HepG2 (cell line): ENCODE data around the gene DNAJC30. TPM values are rescaled to one million over a fixed set of nuclear protein-coding genes. Genes with fewer than 3 reads are reported as not detected.

Experiments used
- MAX ChIP-seq: IDR thresholded peaks from 2 replicates; pipeline ENCODE4 v1.6.1; 2012; ENCODE audit warnings: inconsistent platforms
- NFAT5 ChIP-seq: sonication (generic); formaldehyde crosslinking; IDR thresholded peaks from 2 replicates; pipeline ENCODE4 v1.4.0; 2020; ENCODE audit warnings: missing genetic modification reagents
- RAD21 ChIP-seq: fragments of 450-650 bp; formaldehyde crosslinking; IDR thresholded peaks from 2 replicates; pipeline ENCODE4 v1.5.0; 2020; ENCODE audit warnings: mild to moderate bottlenecking
- UBTF ChIP-seq: sonication (generic); formaldehyde crosslinking; IDR thresholded peaks from 2 replicates; pipeline ENCODE4 v1.4.0; 2020; ENCODE audit warnings: mild to moderate bottlenecking, missing genetic modification reagents
- YEATS4 ChIP-seq: sonication (generic); formaldehyde crosslinking; IDR thresholded peaks from 2 replicates; pipeline ENCODE4 v1.4.0; 2020; ENCODE audit warnings: missing genetic modification reagents, borderline replicate concordance
- ZFP91 ChIP-seq: sonication (generic); formaldehyde crosslinking; IDR thresholded peaks from 2 replicates; pipeline ENCODE4 v1.9.0; 2022; ENCODE audit warnings: missing genetic modification reagents, mild to moderate bottlenecking, borderline replicate concordance
- ZFY ChIP-seq: sonication (generic); formaldehyde crosslinking; IDR thresholded peaks from 2 replicates; pipeline ENCODE4 v1.4.0; 2020; ENCODE audit warnings: missing genetic modification reagents
- ZNF563 ChIP-seq: sonication (generic); formaldehyde crosslinking; IDR thresholded peaks from 2 replicates; pipeline ENCODE4 v1.8.0; 2022; ENCODE audit warnings: mild to moderate bottlenecking, moderate library complexity, missing genetic modification reagents
- ZNF574 ChIP-seq: sonication (generic); formaldehyde crosslinking; IDR thresholded peaks from 2 replicates; pipeline ENCODE4 v1.4.0; 2020; ENCODE audit warnings: missing genetic modification reagents
- polyA plus RNA-seq, 8 experiments: library from polyadenylated mRNA; depleted of rRNA in 3 of 8; stranded (reverse) in 7 of 8; unstranded in 1 of 8; fragments of >200 nt; fragmentation: Illumina TruSeq in 4 of 8; extraction: Trizol in 4 of 8; gene quantifications; 2 replicates each; pipeline versions ENCODE4 v1.2.1 to v1.2.3, GENCODE V29; 2011 to 2016; ENCODE audit warnings: low read depth in 4 of 8, missing spikeins in 1 of 8, mixed read lengths in 1 of 8; ENCODE audit not compliant: insufficient read depth in 1 of 8
- total RNA-seq, 5 experiments: library from RNA; depleted of rRNA; stranded (reverse); fragments of >200 nt; fragmentation: Illumina TruSeq; extraction: Trizol; gene quantifications; 2 replicates each; pipeline ENCODE4 v1.2.3, GENCODE V29; 2016; ENCODE audit warnings: low read depth in 1 of 5

DNAJC30 gene
- total and polyA plus RNA-seq, 2 of the 13 experiments (the other 11 are each of a cell fraction or from before 2014, with no cell fraction given), result 3.3 to 3.8 TPM

GRCh38 chr7:73718905-73719805 lies 35.9 kb upstream of the DNAJC30 start, which contains the start of gene STX1A (continued):
- 0 out of 2 replicates have a peak, but pooled peaks have one; percentile 24 for TF ChIP-seq RAD21
- TF ChIP-seq UBTF (CRISPR knock-in tag), result peak; percentile 46; the same call in 1 of the 2 replicates
- peak; percentile 68 for TF ChIP-seq ZFY (CRISPR knock-in tag)
- no peak for TF ChIP-seq NFAT5 (CRISPR knock-in tag)
- peak; percentile 62 for TF ChIP-seq MAX
- TF ChIP-seq ZFP91, result peak; percentile 35; the same call in 1 of the 2 replicates
- peak; percentile 43; the same call in 1 of the 2 replicates for TF ChIP-seq YEATS4 (CRISPR knock-in tag)
- 0 out of 2 replicates have a peak, but pooled peaks have one; percentile 30 for TF ChIP-seq ZNF563 (CRISPR knock-in tag)
- TF ChIP-seq ZNF574 (CRISPR knock-in tag), result 0 out of 2 replicates have a peak, but pooled peaks have one; percentile 3
